22Rv1 (cell line): ENCODE results near the gene GFY.

Experiments used
- ZFX ChIP-seq: fragments of 450-650 bp; IDR thresholded peaks from 2 replicates; pipeline ENCODE4 v1.6.1; 2017; ENCODE audit warnings: antibody characterized with exemption, borderline replicate concordance
- TF ChIP-seq, protein P1 (sequence below): fragments of 450-650 bp; IDR thresholded peaks from 2 replicates; pipeline ENCODE4 v1.5.1; 2017; ENCODE audit warnings: mild to moderate bottlenecking

DNA sequence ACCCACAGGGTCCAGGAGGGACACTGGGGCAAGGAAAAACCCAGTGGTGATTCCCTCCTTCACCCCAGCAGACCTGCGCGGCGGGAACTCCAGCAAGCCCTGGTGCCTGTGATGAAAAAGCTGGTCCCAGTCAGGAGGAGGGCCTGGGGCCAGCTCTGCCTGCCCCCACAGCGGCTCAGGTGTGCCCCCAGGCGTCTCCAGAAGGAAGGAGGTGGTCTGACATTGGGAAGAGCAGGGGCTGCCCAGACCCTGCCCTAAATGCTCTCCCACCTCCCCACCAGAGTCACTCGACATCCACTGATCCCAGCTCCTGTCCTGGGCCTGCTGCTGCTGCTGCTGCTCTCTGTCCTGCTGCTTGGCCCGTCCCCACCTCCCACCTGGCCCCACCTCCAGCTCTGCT is 8.1 kb upstream of the GFY start:
- TF ChIP-seq, protein P1, sequence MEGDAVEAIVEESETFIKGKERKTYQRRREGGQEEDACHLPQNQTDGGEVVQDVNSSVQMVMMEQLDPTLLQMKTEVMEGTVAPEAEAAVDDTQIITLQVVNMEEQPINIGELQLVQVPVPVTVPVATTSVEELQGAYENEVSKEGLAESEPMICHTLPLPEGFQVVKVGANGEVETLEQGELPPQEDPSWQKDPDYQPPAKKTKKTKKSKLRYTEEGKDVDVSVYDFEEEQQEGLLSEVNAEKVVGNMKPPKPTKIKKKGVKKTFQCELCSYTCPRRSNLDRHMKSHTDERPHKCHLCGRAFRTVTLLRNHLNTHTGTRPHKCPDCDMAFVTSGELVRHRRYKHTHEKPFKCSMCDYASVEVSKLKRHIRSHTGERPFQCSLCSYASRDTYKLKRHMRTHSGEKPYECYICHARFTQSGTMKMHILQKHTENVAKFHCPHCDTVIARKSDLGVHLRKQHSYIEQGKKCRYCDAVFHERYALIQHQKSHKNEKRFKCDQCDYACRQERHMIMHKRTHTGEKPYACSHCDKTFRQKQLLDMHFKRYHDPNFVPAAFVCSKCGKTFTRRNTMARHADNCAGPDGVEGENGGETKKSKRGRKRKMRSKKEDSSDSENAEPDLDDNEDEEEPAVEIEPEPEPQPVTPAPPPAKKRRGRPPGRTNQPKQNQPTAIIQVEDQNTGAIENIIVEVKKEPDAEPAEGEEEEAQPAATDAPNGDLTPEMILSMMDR: no peak
- TF ChIP-seq ZFX: no peak
